Panc1 (cell line): ENCODE results near the gene ATP10A. TPM values are rescaled to one million over a fixed set of nuclear protein-coding genes. Genes with fewer than 3 reads are reported as not detected.

Experiments
- ATAC-seq: fragments of 200-7000 bp; cut with Tn5 transposase; 2 replicates; pipeline ENCODE4 v1.9.1; 2020; ENCODE audit warnings: mild to moderate bottlenecking, moderate library complexity
- BruUV-seq: library from RNA; stranded (reverse); fragments of 400-500 nt; replicated peaks from 2 replicates; lab custom pipeline; 2021; lab: Mats Ljungman, UMichigan
- CTCF ChIA-PET: fragments of 300-600 bp; sonication (Branson Sonifier 250); formaldehyde crosslinking; loops from one replicate; lab custom pipeline; 2022; ENCODE audit warnings: antibody characterized with exemption; lab: Charles Lee
- POLR2A ChIA-PET: fragments of 300-600 bp; sonication (Branson Sonifier 250); formaldehyde crosslinking; loops from one replicate; lab custom pipeline; 2022; ENCODE audit warnings: antibody characterized with exemption; lab: Charles Lee
- DNase-seq: peaks from one replicate; pipeline ENCODE4 v3.0.0-alpha.2; 2010; ENCODE audit warnings: low read depth, low spot score
- H3K27ac ChIP-seq: 2 replicates; pipeline ENCODE4 v1.5.1; 2011; ENCODE audit warnings: mild to moderate bottlenecking, low read length, inconsistent platforms
- H3K27me3 ChIP-seq: fragments of 200-500 bp; sonication (Bioruptor generic); 2 replicates; pipeline ENCODE4 v1.6.0; 2014; ENCODE audit warnings: low read length, inconsistent platforms; ENCODE audit not compliant: control insufficient read depth, insufficient read depth
- H3K36me3 ChIP-seq: fragments of 200-500 bp; sonication (Bioruptor generic); 2 replicates; pipeline ENCODE4 v1.5.1; 2014; ENCODE audit warnings: inconsistent platforms, mild to moderate bottlenecking, low read length, moderate library complexity; ENCODE audit not compliant: control insufficient read depth, insufficient read depth
- H3K4me1 ChIP-seq: 2 replicates; pipeline ENCODE4 v1.5.1; 2011; ENCODE audit warnings: inconsistent platforms, mild to moderate bottlenecking, low read length, moderate library complexity; ENCODE audit not compliant: control insufficient read depth, insufficient read depth
- H3K4me3 ChIP-seq, 2 experiments: 2 replicates each; pipeline ENCODE4 v1.5.1; 2011 to 2012; ENCODE audit warnings: low read depth in 2 of 2, low read length in 2 of 2, mild to moderate bottlenecking in 2 of 2, inconsistent platforms in 1 of 2, moderate library complexity in 1 of 2
- H3K9me3 ChIP-seq: fragments of 200-500 bp; sonication (Bioruptor generic); 2 replicates; pipeline ENCODE4 v1.5.1; 2014; ENCODE audit warnings: low read depth, mild to moderate bottlenecking, inconsistent platforms, low read length, moderate library complexity; ENCODE audit not compliant: control insufficient read depth, insufficient read depth
- CTCF ChIP-seq: fragments of 450-650 bp; IDR thresholded peaks from 2 replicates; pipeline ENCODE4 v1.5.1; 2017; ENCODE audit warnings: mild to moderate bottlenecking
- POLR2AphosphoS5 ChIP-seq: IDR thresholded peaks from 2 replicates; pipeline ENCODE4 v1.6.1; 2012; ENCODE audit warnings: mild to moderate bottlenecking, low read depth, low read length, moderate library complexity
- REST ChIP-seq, 2 experiments: IDR thresholded peaks; 2 replicates each; pipeline ENCODE4 v1.6.1; 2011 to 2012; ENCODE audit warnings: low read depth in 2 of 2, control low read depth in 1 of 2, low read length in 1 of 2, mild to moderate bottlenecking in 1 of 2, moderate library complexity in 1 of 2; ENCODE audit not compliant: insufficient read depth in 1 of 2
- SIN3A ChIP-seq: IDR thresholded peaks from 2 replicates; pipeline ENCODE4 v1.6.1; 2012; ENCODE audit warnings: low read depth, mild to moderate bottlenecking, low read length, moderate library complexity, borderline replicate concordance; ENCODE audit not compliant: insufficient read depth
- TCF7L2 ChIP-seq: IDR thresholded peaks from 2 replicates; pipeline ENCODE4 v1.6.1; 2011; ENCODE audit warnings: mild to moderate bottlenecking, low read depth, low read length, inconsistent platforms
- in situ Hi-C: cut with HindIII; loops from 2 replicates; pipeline ENCODE4 v1.10.0; 2016; ENCODE audit warnings: low sequenced_read_pairs, low pct_unique_long_range_greater_than_20kb
- intact Hi-C: fragments of 100-400 bp; cut with micrococcal nuclease; formaldehyde crosslinking; loops from one replicate; pipeline ENCODE4 v1.10.0; 2022; ENCODE audit not compliant: unreplicated experiment
- total RNA-seq: library from RNA; stranded (reverse); gene quantifications from one replicate; pipeline ENCODE4 v1.2.1, GENCODE V29; 2021; ENCODE audit not compliant: unreplicated experiment

Gene ATP10A
- total RNA-seq, 1 experiment from 2014 or later, result 0.31 TPM

GRCh38 chr15:25683415-25683814 lies 179.7 kb downstream of the ATP10A start:
- no peak for TF ChIP-seq SIN3A
- no peak for TF ChIP-seq CTCF
- no peak for TF ChIP-seq REST (IDR thresholded peaks at IDR 0.05; ENCODE audit: insufficient read depth in 1 of 2, low read depth in 2 of 2, low read length in 1 of 2)
- no peak for TF ChIP-seq TCF7L2
- no peak for TF ChIP-seq POLR2AphosphoS5
- H3K36me3 ChIP-seq, result no peaks in the 10 kb centered on the region
- H3K4me3 ChIP-seq, result no peak overlapping the region
- no peak for DNase-seq
- H3K27ac ChIP-seq, result no peak overlapping the region
- no peak for ATAC-seq
- no peaks in the 10 kb centered on the region for H3K9me3 ChIP-seq
- H3K4me1 ChIP-seq, result no peaks in the 10 kb centered on the region
- BruUV-seq, result no TSS peak
- in situ Hi-C loops (no loop called here), intact Hi-C loops (loop anchor here (10.0 kb wide), 1 partner anchor 179 kb away; no protein-coding TSS in a partner anchor)
- H3K27me3 ChIP-seq, result no peaks in the 10 kb centered on the region
- ChIA-PET POLR2A (no interaction called here), CTCF (no interaction called here)

GRCh38 chr15:25682340-25682739 lies 180.8 kb downstream of the ATP10A start:
- Histone ChIP-seq H3K9me3 (no peaks in the 10 kb centered on the region), H3K4me1 (no peaks in the 10 kb centered on the region), H3K4me3 (no peak overlapping the region), H3K27me3 (no peaks in the 10 kb centered on the region), H3K27ac (no peak overlapping the region), H3K36me3 (no peaks in the 10 kb centered on the region)
- intact Hi-C loops (loop anchor here (10.0 kb wide), 1 partner anchor 178 kb away; no protein-coding TSS in a partner anchor), in situ Hi-C loops (no loop called here)
- ATAC-seq, result no peak
- ChIA-PET CTCF (no interaction called here), POLR2A (no interaction called here)
- DNase-seq, result no peak
- no TSS peak for BruUV-seq
- no peak for TF ChIP-seq POLR2AphosphoS5
- TF ChIP-seq SIN3A, result no peak
- no peak for TF ChIP-seq REST (IDR thresholded peaks at IDR 0.05; ENCODE audit: insufficient read depth in 1 of 2, low read depth in 2 of 2, low read length in 1 of 2)
- TF ChIP-seq CTCF, result no peak
- no peak for TF ChIP-seq TCF7L2
